NB4 (cell line): Measurements from ENCODE around the gene DENND1B.
"Not testable (repeated sequence)": the region's sequence is repeated elsewhere in the genome, so short reads cannot be mapped to it uniquely, and the experiment has no call there.

ENCODE experiments used
- DNase-seq: peaks from one replicate; pipeline ENCODE4 v3.0.0; 2010; ENCODE audit warnings: low read depth
- H3K4me3 ChIP-seq: one replicate; pipeline ENCODE4 v1.5.1; 2011; ENCODE audit warnings: mild to moderate bottlenecking, low read depth, low read length, moderate library complexity
- MAX ChIP-seq: IDR thresholded peaks from 2 replicates; pipeline ENCODE4 v1.6.1; 2011; ENCODE audit warnings: low read depth, low read length
- MYC ChIP-seq: IDR thresholded peaks from 2 replicates; pipeline ENCODE4 v1.6.1; 2011; ENCODE audit warnings: low read depth, low read length
- POLR2A ChIP-seq: IDR thresholded peaks from 2 replicates; pipeline ENCODE4 v1.6.1; 2011; ENCODE audit warnings: mild to moderate bottlenecking; ENCODE audit not compliant: insufficient read length; ENCODE audit errors: extremely low read depth
- TF ChIP-seq, protein P1 (sequence below): IDR thresholded peaks from one replicate; pipeline ENCODE4 v1.5.1; 2012; ENCODE audit warnings: low read depth, low read length

Gene DENND1B

GRCh38 chr1:197510691-197511378 is 264.4 kb downstream of the DENND1B start:
- TF ChIP-seq, protein P1, sequence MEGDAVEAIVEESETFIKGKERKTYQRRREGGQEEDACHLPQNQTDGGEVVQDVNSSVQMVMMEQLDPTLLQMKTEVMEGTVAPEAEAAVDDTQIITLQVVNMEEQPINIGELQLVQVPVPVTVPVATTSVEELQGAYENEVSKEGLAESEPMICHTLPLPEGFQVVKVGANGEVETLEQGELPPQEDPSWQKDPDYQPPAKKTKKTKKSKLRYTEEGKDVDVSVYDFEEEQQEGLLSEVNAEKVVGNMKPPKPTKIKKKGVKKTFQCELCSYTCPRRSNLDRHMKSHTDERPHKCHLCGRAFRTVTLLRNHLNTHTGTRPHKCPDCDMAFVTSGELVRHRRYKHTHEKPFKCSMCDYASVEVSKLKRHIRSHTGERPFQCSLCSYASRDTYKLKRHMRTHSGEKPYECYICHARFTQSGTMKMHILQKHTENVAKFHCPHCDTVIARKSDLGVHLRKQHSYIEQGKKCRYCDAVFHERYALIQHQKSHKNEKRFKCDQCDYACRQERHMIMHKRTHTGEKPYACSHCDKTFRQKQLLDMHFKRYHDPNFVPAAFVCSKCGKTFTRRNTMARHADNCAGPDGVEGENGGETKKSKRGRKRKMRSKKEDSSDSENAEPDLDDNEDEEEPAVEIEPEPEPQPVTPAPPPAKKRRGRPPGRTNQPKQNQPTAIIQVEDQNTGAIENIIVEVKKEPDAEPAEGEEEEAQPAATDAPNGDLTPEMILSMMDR = no peak
- TF ChIP-seq MYC (no peak), POLR2A (no peak)
- DNase-seq = no peak

GRCh38 chr1:197496722-197497121 is 278.6 kb downstream of the DENND1B start:
- TF ChIP-seq MYC (no peak), POLR2A (no peak)
- TF ChIP-seq, protein P1 = no peak
- no peak for DNase-seq
- H3K4me3 ChIP-seq = no peak overlapping the region

More at GRCh38 chr1:197510691-197511378, 264.4 kb downstream of the DENND1B start:
- H3K4me3 ChIP-seq = no peak overlapping the region

GRCh38 chr1:197491505-197491904 is 283.8 kb downstream of the DENND1B start:
- not testable (repeated sequence) for H3K4me3 ChIP-seq, DNase-seq

- H3K4me3 ChIP-seq = no peak overlapping the region
- TF ChIP-seq MYC (no peak), POLR2A (no peak), MAX (no peak)
- TF ChIP-seq, protein P1 = no peak
- no peak for DNase-seq
These were observed 288.3 kb downstream of the DENND1B start for GRCh38 chr1:197486946-197487345.

DNA sequence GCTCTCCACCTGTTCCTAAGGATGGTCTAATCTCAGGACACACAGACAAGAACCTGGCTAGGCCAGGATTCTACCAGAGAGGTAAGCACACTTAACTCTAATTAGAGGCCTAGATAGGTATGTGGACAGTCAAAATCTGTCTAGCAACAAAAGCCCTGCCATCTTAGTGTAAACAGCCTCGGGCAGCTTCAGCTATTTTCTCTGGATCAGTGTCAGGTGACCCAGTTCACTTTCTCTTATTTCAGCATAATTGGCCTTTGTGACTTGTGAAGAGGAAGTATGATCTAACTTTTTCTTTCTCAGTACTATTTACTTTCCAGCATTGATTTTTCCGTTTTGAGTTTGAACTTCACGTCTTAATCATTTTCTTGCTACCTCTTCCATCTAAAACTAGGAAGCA is 289.5 kb downstream of the DENND1B start:
- DNase-seq = no peak
- H3K4me3 ChIP-seq = no peak overlapping the region
- no peak for TF ChIP-seq MAX
- no peak for TF ChIP-seq MYC
- no peak for TF ChIP-seq POLR2A
- TF ChIP-seq, protein P1 = no peak

GRCh38 chr1:197481101-197481500 is 294.2 kb downstream of the DENND1B start:
- peak; percentile 51; the same call in 1 of the 2 replicates for TF ChIP-seq MYC
- TF ChIP-seq, protein P1 = no peak
- TF ChIP-seq MAX = peak; percentile 61; the same call in 1 of the 2 replicates
- TF ChIP-seq POLR2A = no peak
- DNase-seq = peak; percentile 30
- H3K4me3 ChIP-seq = no peak overlapping the region
